Breast epithelium (tissue), 3 donors: Measurements from ENCODE around the gene NIPSNAP3A.

Experiments used
- POLR2A ChIP-seq: fragments of 450-650 bp; IDR thresholded peaks from one replicate; pipeline ENCODE4 v1.6.1; 2016; ENCODE audit warnings: antibody characterized with exemption, mild to moderate bottlenecking, moderate library complexity
- POLR2AphosphoS5 ChIP-seq, 3 donors: sonication (generic); formaldehyde crosslinking; IDR thresholded peaks; one replicate each; pipeline ENCODE4 v1.6.1; 2017; ENCODE audit warnings: antibody characterized with exemption in 3 of 3
- TF ChIP-seq, protein P1 (sequence below), 3 donors: fragments of 450-650 bp; IDR thresholded peaks; one replicate each; pipeline ENCODE4 v1.5.1; 2016 to 2017; ENCODE audit warnings: antibody characterized with exemption in 3 of 3, mild to moderate bottlenecking in 3 of 3, moderate library complexity in 3 of 3

DNA sequence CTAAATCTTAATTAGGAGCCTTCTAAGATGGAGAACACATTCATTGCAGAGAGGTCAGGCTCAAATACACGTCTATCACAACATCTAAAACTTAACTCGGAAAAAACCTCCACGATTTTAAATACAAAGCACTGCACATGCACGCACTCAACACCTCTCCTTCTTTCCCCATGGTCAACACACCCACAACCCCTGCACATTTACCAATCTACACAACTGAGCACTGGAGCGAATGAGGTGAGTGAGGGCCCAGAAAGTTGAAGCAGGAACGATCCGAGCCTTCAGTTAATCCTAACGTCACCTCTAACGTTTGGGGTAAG, 278 bp upstream of the NIPSNAP3A start:
- TF ChIP-seq POLR2AphosphoS5 (IDR thresholded peaks at IDR 0.05), result no peak
- TF ChIP-seq, protein P1, sequence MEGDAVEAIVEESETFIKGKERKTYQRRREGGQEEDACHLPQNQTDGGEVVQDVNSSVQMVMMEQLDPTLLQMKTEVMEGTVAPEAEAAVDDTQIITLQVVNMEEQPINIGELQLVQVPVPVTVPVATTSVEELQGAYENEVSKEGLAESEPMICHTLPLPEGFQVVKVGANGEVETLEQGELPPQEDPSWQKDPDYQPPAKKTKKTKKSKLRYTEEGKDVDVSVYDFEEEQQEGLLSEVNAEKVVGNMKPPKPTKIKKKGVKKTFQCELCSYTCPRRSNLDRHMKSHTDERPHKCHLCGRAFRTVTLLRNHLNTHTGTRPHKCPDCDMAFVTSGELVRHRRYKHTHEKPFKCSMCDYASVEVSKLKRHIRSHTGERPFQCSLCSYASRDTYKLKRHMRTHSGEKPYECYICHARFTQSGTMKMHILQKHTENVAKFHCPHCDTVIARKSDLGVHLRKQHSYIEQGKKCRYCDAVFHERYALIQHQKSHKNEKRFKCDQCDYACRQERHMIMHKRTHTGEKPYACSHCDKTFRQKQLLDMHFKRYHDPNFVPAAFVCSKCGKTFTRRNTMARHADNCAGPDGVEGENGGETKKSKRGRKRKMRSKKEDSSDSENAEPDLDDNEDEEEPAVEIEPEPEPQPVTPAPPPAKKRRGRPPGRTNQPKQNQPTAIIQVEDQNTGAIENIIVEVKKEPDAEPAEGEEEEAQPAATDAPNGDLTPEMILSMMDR (IDR thresholded peaks at IDR 0.05), result no peak
- TF ChIP-seq POLR2A, result no peak
